HG03064 (cell line): ENCODE results near the gene POLR3G.

Experiments
- ATAC-seq: cut with Tn5 transposase; IDR thresholded peaks from one replicate; pipeline ENCODE4 v1.9.1; 2021; ENCODE audit warnings: low read depth; ENCODE audit not compliant: unreplicated experiment

Gene POLR3G

DNA sequence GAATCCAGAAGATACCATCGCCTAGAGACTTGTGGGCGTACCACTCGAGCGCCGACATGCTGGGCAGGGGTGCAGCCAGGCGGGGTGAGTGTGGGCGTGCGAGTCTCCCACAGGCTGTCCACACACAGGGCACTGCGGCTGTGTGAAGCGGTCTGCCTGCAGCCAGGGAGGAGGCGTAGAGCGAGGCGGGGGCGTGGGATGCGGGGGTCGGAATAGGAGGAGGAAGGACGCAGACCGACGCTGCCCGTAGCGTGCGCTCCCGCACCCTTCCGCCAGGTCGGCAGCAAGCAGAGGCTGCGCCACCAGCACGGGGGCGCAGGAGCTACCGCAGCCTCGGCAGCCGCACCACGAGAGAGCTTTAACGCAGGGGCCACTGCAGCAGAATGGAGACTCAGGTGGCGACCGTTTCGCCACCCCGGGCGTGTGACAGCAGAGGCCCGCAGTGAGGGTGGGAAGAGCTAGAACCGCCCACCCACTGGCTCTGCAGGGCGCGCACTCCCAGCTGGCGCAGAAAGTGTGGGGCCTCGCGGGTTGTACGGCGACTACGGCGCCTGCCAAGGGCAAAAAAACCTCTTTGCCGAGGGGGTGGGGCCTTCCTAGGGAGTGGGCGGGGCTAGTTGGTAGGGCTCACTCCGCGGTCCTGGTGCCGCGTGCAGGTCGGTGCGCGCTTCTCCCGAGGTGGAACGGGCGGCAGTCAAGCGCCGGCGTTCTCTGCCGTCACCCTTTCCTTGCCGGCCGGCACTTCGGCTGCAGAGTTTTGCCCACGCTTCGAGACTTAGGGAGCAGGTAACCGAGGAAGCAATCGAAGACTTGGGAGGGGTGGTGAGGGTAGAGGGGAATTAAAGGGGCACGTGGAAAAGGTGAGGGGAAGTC lies at the start of gene POLR3G, which contains the start of gene MBLAC2:
POLR3G (plus strand) TSS at position 630 of the 873 bp plus-strand sequence. CDS start 10,704 bp downstream, outside the sequence.
MBLAC2 (minus strand) TSS at position 537 of the 873 bp plus-strand sequence; CDS start at position 58, 479 bp downstream.
- peak; percentile 86 for ATAC-seq

GRCh38 chr5:90434116-90434714 lies 40.4 kb upstream of the POLR3G start:
- peak; percentile 50 for ATAC-seq

GRCh38 chr5:90437663-90438062 lies 37.0 kb upstream of the POLR3G start:
- no peak for ATAC-seq

DNA sequence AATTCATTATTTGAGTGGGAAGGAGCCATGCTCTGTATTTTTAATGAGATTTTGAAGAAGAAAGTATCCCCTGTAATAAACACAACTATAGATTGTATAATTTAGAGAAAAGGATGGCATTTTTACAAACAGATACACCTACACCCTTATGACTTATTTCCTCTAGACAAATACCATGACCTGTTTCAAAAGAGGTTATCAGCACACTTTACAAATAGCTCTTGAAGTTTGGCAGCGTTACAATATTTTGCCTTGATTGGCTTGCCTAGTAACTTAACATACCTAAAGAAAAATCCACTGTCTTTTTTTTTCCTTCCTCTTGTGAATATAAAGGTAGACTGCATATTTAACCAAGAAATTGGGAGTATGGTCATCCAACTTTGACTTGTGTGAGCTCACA lies 36.6 kb upstream of the POLR3G start:
- ATAC-seq, result no peak

DNA sequence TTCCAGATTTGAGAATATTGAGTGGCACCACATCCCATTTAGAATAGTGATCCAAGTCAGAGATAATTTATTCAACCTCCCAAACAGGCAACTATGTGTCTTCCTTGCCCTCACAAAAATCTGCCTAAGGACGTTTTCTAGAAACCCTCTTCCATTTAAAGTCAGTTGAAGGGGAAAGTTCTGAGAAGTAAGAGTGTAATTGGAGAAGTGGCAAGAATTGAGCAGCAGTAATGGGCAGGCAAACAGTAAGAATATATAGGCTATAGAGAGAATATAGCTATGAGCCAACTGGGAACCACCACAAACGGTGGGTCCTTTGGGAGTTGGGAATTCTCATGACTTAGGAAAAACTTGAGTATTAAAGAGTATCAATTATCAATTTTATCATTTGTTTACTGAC lies 34.0 kb upstream of the POLR3G start:
- no peak for ATAC-seq

DNA sequence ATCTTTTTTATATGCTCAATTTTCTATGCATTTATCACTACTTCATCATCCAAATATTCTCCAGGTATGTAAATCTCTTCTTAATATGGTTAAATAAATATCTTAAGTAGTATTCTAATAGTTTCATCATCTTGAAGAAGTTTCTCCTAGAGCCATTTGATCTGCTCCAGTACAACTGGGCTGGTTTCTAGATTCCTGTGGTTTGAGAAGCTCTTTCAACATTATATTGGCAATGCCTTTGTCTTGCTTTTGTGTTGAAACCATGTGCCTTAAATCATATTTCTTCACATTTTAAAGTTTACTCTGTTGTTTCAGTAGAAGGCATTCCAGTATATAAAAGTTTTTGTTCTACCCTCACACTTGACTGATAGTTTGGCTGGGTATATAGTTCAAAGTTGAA lies 27.7 kb upstream of the POLR3G start:
- ATAC-seq, result no peak

GRCh38 chr5:90461288-90461687 lies 13.4 kb upstream of the POLR3G start:
- ATAC-seq, result no peak

DNA sequence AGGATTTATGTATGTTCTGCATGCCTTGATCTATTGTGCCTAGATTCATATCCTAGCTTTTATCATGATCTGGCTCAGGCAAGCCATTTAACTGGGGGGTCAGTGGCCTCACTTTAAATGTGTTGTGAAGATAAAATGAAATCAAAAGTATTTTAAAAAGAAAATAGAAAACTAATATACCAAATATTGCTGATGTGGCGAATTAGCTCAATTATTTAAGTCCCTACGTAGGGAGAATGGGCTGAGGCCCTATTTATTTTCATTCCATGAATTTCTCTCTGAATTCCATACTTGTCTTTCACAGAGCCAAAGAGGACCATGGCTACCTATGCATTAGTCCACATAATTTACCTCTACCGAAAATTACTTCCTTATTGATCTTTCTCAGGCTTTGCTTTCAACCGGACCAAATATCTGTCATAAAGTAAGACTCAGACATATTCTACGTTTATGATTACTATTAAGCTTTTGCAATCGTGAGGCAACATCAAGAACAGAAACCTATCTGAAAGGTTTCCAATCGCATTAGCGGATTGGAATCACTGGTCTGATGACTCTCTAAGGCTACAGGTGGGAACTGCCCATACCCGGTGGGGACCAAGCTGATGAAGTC lies 1.8 kb upstream of the POLR3G start:
- peak; percentile 3 for ATAC-seq

GRCh38 chr5:90473396-90474234 lies 1.0 kb upstream of the POLR3G start:
- peak; percentile 22 for ATAC-seq

DNA sequence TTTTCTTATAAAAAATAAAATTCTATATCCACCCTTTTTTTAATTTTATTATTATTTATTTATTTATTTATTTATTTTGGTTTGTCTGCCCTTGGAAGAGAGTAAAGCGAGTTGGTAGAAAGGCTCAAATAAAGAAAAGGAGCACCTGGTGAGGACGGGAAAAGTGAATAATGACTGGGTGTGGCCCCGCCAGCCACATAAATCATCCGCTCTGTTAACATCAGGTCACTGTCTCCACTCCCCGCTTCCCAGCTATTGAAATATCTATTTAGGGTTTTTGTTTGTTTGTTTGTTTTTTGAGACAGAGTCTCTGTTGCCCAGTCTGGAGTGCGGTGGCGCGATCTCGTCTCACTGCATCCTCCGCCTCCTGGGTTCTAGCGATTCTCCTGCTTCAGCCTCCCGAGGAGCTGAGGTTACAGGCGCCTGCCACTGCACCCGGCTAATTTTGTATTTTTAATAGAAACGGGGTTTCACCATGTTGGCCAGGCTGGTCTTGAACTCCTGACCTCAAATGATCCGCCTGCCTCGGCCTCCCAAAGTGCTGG lies 844 bp downstream of the POLR3G start:
- no peak for ATAC-seq

DNA sequence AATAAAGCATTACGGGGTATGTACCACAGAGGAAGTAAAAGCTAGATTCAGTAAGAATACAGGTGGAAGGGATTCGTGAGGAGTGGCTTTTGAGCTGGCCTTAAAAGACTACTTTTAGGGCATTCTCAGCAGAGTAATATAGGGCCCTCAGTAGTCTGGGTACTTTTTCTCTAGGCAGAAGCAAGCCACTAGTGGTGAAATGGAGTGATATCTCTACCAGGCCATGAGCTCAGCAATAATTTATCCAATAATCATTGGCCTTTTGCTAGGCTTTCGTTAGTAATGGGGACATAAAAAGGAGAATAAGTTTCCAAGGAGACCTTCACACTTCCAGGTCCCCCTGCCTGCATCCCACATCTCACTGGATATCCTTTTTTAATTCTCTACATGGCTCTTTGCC lies 1.7 kb downstream of the POLR3G start:
- no peak for ATAC-seq

- no peak for ATAC-seq
These were observed 2.4 kb downstream of the POLR3G start for GRCh38 chr5:90477073-90477472.

DNA sequence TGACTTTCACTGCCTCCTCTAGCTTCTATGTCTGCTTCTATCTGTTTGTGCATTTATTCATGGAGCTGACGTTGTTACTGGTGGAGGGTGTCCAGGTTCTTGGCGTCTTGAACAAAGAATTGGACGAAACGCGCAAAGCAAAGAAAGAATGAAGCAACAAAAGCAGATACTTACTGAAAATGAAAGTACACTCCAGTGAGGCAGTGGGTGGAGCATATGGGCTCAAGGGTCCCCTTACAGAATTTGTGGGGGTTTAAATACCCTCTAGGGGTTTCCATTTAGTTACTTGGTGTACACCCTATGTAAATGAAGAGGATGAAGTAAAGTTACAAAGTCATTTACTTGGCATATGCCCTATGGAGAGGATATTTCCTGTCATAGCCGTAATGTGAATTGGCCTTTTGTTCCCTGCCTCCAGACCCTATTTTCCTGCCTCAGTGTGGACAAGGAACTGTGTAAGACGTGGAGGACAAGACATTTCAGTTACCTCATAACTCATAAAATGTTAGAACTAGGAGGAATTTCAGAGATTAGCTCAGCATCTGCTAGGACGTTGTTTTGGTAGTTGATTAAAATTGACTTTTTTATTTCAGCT lies 3.1 kb downstream of the POLR3G start:
- ATAC-seq, result no peak

DNA sequence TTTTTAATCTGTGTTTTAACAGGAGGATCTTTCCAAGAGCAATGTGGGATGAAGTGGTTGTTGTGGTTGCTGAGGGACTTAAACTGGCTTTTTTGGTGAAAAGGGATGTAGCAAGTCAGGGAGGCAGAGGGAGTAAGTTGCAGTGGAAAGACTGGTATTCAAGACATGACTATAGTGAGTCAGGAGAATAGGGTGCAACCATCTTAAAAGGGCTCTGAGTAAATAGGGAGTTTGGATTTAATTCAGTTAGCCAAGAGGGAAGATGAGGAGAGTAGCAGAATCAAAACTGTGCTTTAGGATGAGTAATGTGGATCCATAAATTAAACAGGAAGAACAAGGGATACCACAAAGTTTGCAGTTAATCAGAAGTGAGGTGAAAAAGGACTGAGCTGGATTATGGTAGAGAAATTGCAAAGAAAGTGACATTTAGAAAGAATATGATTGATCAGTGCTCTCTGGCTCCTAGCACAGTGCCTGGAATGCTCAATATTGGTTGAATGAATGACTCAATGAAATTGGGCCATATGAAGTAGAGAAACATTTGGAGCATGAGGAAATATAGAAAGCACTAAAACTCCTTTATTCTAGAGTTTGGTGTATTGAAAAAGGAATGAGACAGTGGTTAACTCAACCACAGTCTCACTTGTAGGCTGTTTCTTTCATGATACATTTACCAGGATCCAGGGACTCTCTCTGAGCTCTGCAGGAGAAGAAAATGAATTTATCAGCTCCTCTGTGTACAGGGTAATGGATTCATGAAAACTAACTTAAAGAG lies 5.1 kb downstream of the POLR3G start:
- no peak for ATAC-seq

- no peak for ATAC-seq
These were observed 6.0 kb downstream of the POLR3G start for GRCh38 chr5:90480699-90481098.

DNA sequence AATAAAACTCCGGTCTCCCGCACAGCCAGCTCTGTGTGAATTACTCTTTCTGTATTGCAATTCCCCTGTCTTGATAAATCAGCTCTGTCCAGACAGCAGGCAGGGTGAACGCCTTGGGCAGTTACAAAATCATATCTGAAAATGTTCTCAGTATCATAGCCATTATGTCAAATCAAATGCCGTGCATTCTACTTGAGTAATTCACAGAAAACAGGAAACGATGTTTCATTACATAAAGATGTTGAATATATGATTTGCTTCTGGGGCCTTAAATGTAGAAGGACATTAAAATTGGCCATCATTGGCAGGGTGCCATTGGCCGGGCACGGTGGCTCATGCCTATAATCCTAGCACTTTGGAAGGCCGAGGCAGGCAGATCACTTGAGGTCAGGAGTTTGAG lies 8.5 kb downstream of the POLR3G start:
- ATAC-seq, result no peak

DNA sequence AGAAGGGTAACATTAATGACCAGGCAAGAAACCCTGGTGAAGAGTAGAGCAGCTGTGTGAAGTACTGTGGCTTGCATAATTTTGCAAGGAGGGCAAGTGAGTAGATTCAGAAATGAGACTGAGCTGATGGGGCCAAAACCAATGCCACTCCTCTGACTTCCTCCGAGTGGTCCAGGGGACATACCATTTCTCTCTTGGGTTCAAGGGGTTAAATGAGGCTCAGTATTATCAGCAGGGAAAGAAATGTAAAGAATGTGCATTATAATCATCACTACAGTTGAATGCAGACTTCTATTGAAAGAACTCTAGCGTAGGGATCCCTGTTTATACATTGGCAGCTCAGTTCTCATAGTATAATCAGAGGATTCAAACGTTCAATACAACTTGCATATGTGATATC lies 9.9 kb downstream of the POLR3G start:
- no peak for ATAC-seq

DNA sequence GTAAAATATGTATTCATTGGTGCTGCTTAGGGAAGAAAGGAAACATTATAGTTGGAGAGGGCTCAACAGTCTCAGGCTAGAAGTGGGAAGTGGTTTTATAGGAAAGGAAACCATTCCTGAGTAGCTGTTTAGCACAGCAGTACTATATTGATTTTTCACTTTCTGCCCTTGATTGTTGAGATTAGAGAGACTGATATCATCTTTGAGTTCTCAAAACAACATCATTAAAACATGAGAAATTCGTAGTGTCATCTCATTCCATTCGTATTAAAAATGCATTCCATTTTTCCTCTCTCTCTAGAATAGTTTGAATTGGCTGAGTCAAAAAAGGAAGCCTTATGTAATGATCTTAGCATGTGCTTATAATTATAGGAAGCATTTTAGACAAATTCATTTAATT lies 14.1 kb downstream of the POLR3G start:
- no peak for ATAC-seq

DNA sequence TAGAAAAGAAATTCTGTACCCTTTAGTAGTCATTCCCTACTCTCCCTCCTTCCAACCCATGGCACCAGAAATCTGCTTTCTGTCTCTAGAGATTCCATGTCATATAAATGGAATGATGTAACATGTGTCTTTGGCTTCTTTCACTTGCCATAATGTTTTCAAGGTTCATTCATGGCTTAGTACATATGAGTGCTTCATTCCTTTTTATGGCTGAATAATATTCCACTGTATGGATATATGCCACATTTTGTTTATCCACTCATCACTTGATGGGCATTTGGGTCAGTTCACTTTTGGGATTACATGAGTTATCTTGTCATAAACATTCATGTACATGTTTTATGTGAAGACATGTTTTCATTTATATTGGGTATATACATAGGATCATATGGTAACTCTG lies 19.4 kb downstream of the POLR3G start:
- ATAC-seq, result no peak
